ENCODE data around the gene VSX1.

DNA sequence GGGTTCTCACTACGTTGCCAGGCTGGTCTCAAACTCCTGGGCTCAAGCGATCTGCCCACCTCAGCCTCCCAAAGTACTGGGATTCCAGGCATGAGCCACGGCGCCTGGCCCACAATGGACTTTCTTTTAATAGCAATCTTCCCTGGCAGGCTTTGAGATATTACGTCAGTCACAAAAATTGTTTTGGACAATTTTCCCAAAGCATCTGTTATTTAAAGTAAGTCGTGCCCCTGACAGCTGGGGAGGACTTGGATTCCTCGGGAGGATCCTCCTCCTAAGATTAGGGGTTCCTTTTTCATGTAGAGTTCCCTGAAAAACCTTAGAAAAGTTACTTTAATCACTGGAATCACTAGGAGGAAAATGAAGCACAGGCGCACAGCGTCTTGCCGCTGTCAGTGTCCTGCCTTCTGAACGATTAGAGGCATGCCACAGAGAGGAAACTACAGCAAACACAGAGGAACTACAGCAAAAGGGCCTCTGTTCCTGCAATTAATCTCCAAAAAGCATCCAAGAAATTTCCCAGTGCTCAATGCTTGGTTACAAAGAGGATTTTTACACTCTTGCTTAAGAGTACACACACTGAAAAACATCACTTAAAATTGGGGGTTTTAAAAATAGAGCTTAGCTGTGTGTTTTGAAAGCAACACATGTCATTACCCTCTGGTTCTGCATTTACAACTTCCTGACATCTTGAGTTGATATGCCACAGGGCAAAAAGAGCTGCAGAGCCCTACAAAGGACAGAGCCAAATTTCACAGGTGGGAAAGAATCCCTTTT lies 28.5 kb downstream of the VSX1 start:
- TF ChIP-seq CTCF (IDR thresholded peaks at IDR 0.05): no peak
- TF ChIP-seq POLR2AphosphoS5 (IDR thresholded peaks at IDR 0.05): peak in 1 of 2 donors; percentile 6

Data from upper lobe of left lung (tissue), 4 donors.